Nucleus accumbens (tissue), 56 donors: Measurements from ENCODE around the gene FAM222B.
"Not testable (repeated sequence)": the region's sequence is repeated elsewhere in the genome, so short reads cannot be mapped to it uniquely, and the experiment has no call there.

Experiments
- DNase-seq, 56 donors: peaks; one replicate each; lab custom pipeline; 2025; lab: John Stamatoyannopoulos, UW

Gene FAM222B

DNA sequence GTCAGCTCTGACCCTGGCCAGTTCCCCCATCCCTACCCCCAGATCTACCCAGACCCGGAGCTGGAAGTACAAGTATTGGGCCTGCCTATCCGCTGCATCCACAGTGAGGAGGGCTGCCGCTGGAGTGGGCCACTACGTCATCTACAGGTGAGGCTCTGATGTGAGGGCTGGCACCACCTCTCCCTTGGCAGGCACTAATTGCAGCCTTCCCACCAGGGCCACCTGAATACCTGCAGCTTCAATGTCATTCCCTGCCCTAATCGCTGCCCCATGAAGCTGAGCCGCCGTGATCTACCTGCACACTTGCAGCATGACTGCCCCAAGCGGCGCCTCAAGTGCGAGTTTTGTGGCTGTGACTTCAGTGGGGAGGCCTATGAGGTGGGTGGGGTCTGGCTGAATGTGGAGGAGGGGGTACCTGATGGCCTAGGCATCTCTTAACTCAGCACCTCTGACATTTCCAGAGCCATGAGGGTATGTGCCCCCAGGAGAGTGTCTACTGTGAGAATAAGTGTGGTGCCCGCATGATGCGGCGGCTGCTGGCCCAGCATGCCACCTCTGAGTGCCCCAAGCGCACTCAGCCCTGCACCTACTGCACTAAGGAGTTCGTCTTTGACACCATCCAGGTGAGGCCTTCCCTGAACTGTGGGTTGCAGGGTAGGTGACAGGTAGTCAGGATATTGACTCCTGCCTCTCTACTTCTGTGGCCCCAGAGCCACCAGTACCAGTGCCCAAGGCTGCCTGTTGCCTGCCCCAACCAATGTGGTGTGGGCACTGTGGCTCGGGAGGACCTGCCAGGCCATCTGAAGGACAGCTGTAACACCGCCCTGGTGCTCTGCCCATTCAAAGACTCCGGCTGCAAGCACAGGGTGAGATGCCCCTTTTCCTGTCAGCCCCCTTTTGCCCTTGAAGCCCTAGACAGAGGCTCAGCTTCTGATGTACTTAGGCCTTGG lies 94.5 kb downstream of the FAM222B start:
- DNase-seq = peak in 2 of 56 donors; percentile 7 to 43

DNA sequence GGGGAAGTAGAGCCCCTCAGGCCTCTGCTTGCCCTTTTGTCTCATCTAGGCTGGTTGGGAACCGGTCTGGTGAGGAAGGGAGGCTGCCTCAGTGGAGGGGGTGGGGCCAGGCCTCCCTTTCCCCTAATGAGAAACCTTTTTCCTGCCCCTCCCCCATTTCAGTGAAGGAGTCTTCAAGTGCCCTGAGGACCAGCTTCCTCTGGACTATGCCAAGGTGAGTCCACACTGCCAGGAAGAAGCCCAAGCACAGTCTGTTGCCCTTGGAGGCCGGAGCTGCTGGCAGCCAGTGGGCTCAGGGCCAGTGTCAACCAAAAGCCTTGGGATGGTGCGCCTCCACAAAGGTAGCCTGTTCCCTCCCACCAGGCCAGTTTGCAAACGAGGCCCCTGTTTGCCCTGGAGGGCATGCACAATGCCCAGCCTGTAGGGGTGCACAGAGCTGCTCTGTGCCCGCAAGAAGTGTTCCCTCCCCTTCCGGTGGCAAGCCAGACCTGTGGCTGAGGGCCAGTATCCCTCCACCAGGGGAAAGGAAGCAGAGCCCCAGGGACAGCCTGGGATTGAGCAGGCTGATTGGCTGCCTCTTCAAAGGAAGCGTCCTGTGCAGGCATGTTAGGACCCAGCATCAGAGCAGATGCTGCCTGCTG lies 95.4 kb downstream of the FAM222B start:
- DNase-seq = peak in 51 of 56 donors; percentile 31 to 81 (median 61)

- peak in 44 of 56 donors; percentile 11 to 81 (median 62) for DNase-seq
These were observed 96.0 kb downstream of the FAM222B start for GRCh38 chr17:28746611-28747050.

DNA sequence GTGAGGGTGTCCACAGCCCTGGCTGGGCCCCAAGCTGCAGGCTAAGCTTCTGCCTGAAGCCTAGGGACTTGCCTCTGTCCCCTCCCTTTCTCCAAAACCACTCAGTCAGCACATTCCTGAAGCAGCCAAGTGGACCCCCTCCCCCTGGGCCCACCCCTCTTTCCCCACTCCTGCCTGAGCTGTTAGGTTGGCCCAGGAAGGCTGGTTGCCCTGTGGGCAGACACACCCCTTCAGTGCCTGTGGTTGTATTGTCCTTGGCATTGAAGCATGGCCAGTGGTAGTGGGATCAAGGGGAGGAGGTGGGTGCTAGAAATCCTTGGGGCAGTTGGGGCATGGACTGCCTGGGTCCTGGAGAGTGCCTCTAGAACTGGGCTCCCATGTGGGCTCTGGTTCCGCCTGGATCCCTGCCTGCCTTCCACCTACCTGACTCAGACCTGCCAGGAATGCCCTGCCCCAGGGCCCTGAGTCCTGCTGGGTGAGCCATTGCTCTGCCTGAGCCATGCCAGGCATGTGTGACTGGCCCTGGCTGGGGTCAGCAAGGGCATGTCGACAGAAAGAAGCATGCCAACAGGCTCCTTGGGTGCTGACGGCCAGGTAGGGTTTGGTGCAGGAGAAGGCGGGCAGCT lies 96.7 kb downstream of the FAM222B start:
- peak in 2 of 56 donors; percentile 27 to 62 for DNase-seq

DNA sequence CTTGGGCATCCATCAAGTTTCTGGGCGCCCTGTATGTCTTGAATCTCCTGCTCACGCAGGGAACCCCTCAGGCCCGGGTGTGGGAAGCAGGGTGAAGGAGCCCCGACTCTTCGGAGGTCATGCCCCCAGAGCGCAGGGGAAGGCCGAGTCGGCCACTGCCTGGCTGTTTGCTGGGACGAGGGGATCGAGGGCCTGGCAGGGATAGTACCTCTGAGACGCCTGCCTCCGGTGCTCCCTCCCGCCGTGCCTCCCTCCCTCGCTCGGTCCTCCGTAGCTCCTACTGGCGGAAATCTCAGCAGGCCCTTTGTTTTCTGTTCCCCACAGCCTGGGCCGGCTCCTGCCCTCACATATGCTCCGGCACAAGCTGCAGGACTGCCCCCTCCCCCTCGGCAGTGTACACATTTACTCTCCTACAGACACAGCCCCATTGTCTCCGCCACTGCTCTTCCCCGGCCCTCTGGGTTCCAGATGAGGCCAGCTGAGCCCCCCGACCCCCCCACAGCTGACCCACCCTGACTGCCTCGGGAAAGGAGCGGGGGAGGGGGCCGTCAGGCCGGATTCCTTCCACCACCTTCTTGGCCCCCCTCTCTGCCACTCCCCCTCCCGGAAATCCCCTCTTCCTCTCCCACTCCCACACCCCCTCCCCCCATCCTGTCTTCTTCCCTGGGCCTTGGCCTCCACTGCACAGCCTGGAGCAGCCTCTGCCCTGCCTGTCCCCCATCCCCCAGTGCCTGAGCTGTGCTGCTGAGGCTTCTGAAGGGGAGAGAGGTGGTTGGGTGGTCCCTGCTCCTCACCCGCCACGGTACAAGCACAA lies 97.4 kb downstream of the FAM222B start:
- peak in 54 of 56 donors; percentile 47 to 98 (median 87) for DNase-seq

- DNase-seq = peak in 34 of 56 donors; percentile 25 to 76 (median 56)
These were observed 98.3 kb downstream of the FAM222B start for GRCh38 chr17:28744104-28744971.

- DNase-seq = peak in 51 of 56 donors; percentile 26 to 84 (median 65)
These were observed 99.1 kb downstream of the FAM222B start, which contains the start of gene TRAF4 for GRCh38 chr17:28743243-28744103. TRAF4 (plus strand) TSS chr17:28744011; CDS start chr17:28744113, 102 bp downstream.

DNA sequence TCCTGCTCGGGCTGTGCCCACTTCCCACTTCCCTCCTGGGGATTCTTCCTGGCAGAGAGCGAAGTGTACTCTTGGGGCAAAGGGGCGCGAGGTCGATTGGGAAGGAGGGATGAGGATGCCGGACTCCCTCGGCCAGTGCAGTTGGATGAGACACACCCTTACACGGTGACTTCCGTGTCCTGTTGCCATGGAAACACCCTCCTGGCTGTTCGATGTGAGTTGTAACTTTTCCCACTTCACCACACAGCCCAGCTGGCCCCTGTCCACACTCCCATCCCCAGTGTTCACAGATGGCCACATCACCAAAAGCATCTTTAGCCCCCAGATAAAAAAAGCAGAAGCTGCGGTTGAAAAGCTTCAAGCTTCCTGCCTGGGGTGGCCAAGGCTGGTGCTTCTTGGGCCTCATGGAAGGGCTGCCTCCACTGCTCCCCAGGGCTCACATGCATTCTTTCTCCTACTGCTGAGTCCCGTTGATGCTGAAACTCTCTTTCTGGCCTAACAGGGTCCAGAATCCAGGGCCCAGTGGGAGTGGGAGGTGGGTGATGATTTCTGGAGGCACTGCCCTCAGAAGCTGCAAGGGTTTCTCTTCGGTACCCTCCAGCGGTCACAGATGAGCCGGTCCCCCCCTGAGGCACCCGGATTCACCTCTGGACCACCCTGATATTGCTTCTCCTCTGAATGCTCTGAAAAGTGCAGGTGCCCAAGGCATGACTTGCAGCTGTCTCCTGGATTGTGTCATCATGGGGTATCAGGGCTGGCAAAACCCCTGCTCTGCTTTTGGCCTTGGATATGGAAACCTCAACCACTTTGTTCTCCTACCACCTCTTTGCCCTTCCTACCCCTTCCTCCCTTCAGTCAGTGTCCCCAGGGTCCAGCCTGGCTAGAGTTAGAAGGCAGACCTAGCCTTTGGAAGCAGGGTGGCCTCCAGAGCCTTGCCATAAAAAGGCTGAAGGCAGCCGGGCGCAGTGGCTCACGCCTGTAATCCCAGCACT lies 100.9 kb downstream of the FAM222B start:
- peak in 1 of 56 donors; percentile 5 for DNase-seq

GRCh38 chr17:28740406-28741357 lies 101.9 kb downstream of the FAM222B start:
- no peak for DNase-seq

GRCh38 chr17:28738680-28739384 lies 103.8 kb downstream of the FAM222B start:
- no peak for DNase-seq

DNA sequence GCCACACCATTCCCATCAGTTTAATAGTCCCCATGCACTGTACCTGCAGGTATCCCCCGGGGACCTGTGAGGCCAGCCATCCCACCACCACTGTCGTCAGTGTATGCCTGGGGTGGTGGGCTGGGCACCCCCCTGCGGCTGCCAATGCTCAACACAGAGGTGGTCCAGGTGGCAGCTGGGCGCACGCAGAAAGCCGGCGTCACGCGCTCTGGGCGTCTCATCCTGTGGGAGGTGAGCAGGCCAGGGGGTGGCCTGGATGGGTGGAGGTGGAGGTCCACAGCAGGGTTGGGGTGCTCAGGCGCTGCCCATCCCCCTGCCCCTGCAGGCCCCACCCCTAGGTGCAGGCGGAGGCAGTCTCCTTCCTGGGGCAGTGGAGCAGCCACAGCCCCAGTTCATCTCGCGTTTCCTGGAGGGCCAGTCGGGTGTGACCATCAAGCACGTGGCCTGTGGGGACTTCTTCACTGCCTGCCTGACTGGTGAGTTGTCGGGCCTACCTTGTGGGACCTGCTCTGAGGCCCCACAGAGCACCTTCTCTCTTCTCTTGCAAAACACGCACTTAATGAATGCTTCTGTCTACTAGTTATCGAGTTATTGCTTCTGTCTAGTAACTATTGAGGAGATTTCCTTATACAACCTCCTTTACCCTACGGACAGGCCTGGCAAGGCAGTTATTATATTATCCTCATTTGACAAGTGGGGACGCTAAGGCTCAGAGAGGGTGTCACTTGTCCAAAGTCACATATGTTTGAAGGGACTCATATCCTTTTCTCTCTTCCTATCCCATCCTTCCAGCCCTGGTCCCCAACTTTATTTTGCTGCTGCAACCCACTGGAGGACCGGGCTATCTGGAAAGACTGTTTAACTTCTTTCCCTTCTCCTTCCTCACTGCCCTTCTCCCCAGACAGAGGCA lies 104.6 kb downstream of the FAM222B start:
- DNase-seq = no peak

DNA sequence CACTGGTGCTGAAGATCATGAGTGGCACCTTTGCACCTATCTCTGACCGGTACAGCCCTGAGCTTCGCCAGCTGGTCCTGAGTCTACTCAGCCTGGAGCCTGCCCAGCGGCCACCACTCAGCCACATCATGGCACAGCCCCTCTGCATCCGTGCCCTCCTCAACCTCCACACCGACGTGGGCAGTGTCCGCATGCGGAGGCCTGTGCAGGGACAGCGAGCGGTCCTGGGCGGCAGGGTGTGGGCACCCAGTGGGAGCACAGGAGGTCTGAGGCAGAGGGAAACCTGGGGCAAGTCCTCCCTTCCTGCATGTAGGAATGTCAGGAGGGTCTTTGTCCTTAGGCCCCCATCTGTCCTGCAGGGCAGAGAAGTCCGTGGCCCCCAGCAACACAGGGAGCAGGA lies 105.3 kb downstream of the FAM222B start:
- DNase-seq = no peak

DNA sequence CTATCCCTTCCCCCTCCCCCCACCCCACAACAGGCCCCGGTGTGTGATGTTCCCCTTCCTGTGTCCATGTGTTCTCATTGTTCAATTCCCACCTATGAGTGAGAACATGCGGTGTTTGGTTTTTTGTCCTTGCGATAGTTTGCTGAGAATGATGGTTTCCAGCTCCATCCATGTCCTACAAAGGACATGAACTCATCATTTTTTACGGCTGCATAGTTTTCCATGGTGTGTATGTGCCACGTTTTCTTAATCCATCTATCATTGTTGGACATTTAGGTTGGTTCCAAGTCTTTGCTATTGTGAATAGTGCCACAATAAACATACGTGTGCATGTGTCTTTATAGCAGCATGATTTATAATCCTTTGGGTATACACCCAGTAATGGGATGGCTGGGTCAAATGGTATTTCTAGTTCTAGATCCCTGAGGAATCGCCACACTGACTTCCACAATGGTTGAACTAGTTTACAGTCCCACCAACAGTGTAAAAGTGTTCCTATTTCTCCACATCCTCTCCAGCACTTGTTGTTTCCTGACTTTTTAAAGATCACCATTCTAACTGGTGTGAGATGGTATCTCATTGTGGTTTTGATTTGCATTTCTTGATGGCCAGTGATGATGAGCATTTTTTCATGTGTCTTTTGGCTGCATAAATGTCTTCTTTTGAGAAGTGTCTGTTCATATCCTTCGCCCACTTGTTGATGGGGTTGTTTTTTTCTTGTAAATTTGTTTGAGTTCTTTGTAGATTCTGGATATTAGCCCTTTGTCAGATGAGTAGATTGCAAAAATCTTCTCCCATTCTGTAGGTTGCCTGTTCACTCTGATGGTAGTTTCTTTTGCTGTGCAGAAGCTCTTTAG lies 106.4 kb downstream of the FAM222B start:
- DNase-seq = not testable (repeated sequence)
